Upper lobe of right lung (tissue), 1 donor: Measurements from ENCODE around the gene SNX25. TPM values are rescaled to one million over a fixed set of nuclear protein-coding genes. Genes with fewer than 3 reads are reported as not detected.
"Not testable (repeated sequence)": the region's sequence is repeated elsewhere in the genome, so short reads cannot be mapped to it uniquely, and the experiment has no call there.

Experiments used
- ATAC-seq: fragments of 200-7000 bp; cut with Tn5 transposase; one replicate; pipeline ENCODE4 v1.9.1; 2020; ENCODE audit warnings: mild to moderate bottlenecking, moderate library complexity
- DNase-seq: peaks from one replicate; pipeline ENCODE4 v3.0.0-alpha.2; 2020
- H3K27ac ChIP-seq: fragments of 200-600 bp; one replicate; pipeline ENCODE4 v1.8.0; 2022
- H3K27me3 ChIP-seq: fragments of 200-600 bp; one replicate; pipeline ENCODE4 v1.8.0; 2022; ENCODE audit warnings: mild to moderate bottlenecking
- H3K36me3 ChIP-seq: fragments of 200-600 bp; one replicate; pipeline ENCODE4 v1.8.0; 2022
- H3K4me1 ChIP-seq: fragments of 200-600 bp; one replicate; pipeline ENCODE4 v1.8.0; 2022
- H3K4me3 ChIP-seq: fragments of 200-600 bp; one replicate; pipeline ENCODE4 v1.8.0; 2022; ENCODE audit warnings: mild to moderate bottlenecking
- H3K9me3 ChIP-seq: fragments of 200-600 bp; one replicate; pipeline ENCODE4 v1.8.0; 2022
- CTCF ChIP-seq: fragments of 200-600 bp; IDR thresholded peaks from one replicate; pipeline ENCODE4 v1.8.0; 2022; ENCODE audit warnings: antibody characterized with exemption
- intact Hi-C: fragments of 100-400 bp; cut with DNase I; formaldehyde crosslinking; loops from one replicate; pipeline ENCODE4 v1.11.0; 2022
- total RNA-seq: library from RNA; stranded (reverse); fragmentation: NEBNext Ultra II Directional; extraction: Animal tissue kit (Norgen Biotek cat#: 25700); gene quantifications from one replicate; pipeline ENCODE4 v1.2.1, GENCODE V29; 2021
- donor health status: DM: no; HTN: yes; CAD: no; lungs with severe emphysema.

The SNX25 gene
- total RNA-seq, 1 donor from 2014 or later, result 98.5 TPM

DNA sequence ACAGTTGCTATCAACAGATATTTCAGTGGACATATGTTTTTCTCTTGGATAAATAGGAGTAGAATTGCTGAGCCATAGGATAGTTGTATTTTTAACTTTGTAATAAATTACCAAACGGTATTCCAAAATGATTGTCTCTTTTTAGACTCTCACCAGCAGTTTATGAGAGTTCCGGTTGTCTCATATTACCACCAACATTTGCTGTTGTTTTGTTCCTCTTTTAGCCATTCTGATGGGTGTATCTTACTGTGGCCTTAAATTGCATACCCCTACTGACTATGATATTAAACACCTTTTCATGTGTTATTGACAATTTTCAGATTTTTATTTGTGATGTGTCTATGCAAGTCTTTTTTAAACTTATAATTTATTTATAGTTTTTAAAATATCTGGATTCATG lies 39.7 kb downstream of the SNX25 start:
- intact Hi-C loops, result no loop called here
- no peaks in the 10 kb centered on the region for H3K27me3 ChIP-seq
- H3K27ac ChIP-seq, result no peak overlapping the region
- no peak for TF ChIP-seq CTCF
- no peaks in the 10 kb centered on the region for H3K9me3 ChIP-seq
- no peaks in the 10 kb centered on the region for H3K4me1 ChIP-seq
- no peaks in the 10 kb centered on the region for H3K36me3 ChIP-seq
- ATAC-seq, result no peak
- no peak for DNase-seq
- no peak overlapping the region for H3K4me3 ChIP-seq

DNA sequence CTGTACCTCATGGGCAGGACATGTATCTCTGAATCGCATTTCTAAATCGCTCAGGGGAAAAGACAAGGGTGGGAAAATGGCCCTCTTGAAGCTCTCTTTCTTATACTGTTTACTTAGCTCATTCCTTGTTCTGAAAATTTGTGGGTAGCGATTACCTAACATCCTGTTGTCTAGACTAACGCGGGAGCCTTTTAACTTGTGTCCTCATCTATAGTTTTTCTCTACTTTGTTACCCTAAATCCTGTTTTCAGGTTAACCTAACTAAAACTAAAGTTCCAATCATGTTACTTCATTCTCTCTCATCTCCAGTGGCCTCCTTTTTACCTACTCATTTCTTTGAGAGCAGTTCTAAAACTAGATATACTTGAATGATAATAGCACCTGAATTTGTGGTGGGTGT lies 45.0 kb downstream of the SNX25 start:
- TF ChIP-seq CTCF, result no peak
- Histone ChIP-seq H3K27ac (no peak overlapping the region), H3K27me3 (no peaks in the 10 kb centered on the region), H3K36me3 (no peaks in the 10 kb centered on the region), H3K9me3 (no peaks in the 10 kb centered on the region), H3K4me3 (no peak overlapping the region), H3K4me1 (peaks cover 10% of the 10 kb centered on the region)
- DNase-seq (no peak), ATAC-seq (peak; percentile 46)
- intact Hi-C loops, result no loop called here

GRCh38 chr4:185255868-185256267 lies 46.5 kb downstream of the SNX25 start:
- H3K4me1 ChIP-seq, result peaks cover 10% of the 10 kb centered on the region
- H3K9me3 ChIP-seq, result no peaks in the 10 kb centered on the region
- no peak for TF ChIP-seq CTCF
- intact Hi-C loops, result no loop called here
- no peak overlapping the region for H3K27ac ChIP-seq
- H3K4me3 ChIP-seq, result no peak overlapping the region
- H3K27me3 ChIP-seq, result no peaks in the 10 kb centered on the region
- DNase-seq (no peak), ATAC-seq (no peak)
- H3K36me3 ChIP-seq, result no peaks in the 10 kb centered on the region

- DNase-seq (no peak), ATAC-seq (no peak)
- H3K4me1 ChIP-seq, result peaks cover 10% of the 10 kb centered on the region
- no peak overlapping the region for H3K4me3 ChIP-seq
- no peak overlapping the region for H3K27ac ChIP-seq
- no peaks in the 10 kb centered on the region for H3K27me3 ChIP-seq
- no peaks in the 10 kb centered on the region for H3K36me3 ChIP-seq
- no peaks in the 10 kb centered on the region for H3K9me3 ChIP-seq
- intact Hi-C loops, result no loop called here
- TF ChIP-seq CTCF, result no peak
These were observed 47.0 kb downstream of the SNX25 start for GRCh38 chr4:185256446-185256845.

DNA sequence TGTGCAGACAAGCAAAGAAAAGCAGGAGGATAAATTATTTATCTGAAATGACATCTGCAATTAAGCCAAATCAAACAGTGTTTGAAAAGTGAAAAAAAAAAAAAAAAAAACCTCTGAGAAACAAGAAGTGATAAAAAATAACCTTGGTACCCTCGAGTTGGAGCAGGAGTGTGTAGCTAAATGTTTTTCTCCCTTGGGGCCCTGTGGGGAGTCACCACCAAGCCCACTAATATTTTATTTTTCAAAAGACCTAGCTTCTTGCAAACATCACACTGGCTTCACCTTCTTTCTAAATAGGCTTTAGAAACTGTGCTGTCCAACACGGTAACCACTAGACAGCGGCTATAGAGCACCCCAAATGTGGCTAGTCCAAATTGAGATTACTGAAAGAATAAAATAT lies 47.7 kb downstream of the SNX25 start:
- H3K9me3 ChIP-seq, result no peaks in the 10 kb centered on the region
- intact Hi-C loops, result no loop called here
- no peaks in the 10 kb centered on the region for H3K36me3 ChIP-seq
- no peak overlapping the region for H3K4me3 ChIP-seq
- H3K4me1 ChIP-seq, result peaks cover 10% of the 10 kb centered on the region
- no peaks in the 10 kb centered on the region for H3K27me3 ChIP-seq
- TF ChIP-seq CTCF, result no peak
- no peak for DNase-seq
- ATAC-seq, result no peak
- no peak overlapping the region for H3K27ac ChIP-seq

DNA sequence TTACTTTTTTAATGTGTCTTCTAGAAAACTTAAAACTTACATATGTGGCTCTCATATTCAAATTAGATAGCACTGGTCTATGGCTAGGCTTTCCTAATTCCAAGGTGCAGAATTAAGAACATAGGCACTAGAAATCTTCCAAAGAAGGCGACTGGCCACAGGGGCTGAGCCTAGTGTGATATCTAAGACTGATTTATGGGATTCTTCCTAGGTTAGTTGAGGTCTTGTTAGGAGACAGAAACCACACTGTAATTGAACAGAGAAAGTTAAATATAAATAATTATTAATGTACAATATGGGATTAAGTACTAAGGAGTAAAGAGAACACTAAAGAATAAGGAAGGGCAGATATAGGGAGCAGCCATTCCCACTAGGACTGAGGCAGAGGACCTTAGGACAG lies 48.3 kb downstream of the SNX25 start:
- intact Hi-C loops, result no loop called here
- no peak for TF ChIP-seq CTCF
- H3K27me3 ChIP-seq, result no peaks in the 10 kb centered on the region
- no peak for ATAC-seq
- DNase-seq, result no peak
- H3K27ac ChIP-seq, result no peak overlapping the region
- H3K4me1 ChIP-seq, result peaks cover 10% of the 10 kb centered on the region
- H3K36me3 ChIP-seq, result no peaks in the 10 kb centered on the region
- H3K9me3 ChIP-seq, result no peaks in the 10 kb centered on the region
- no peak overlapping the region for H3K4me3 ChIP-seq

- H3K27ac ChIP-seq, H3K9me3 ChIP-seq, H3K27me3 ChIP-seq, H3K4me3 ChIP-seq, H3K36me3 ChIP-seq, DNase-seq, intact Hi-C loops: not testable (repeated sequence)
- H3K4me1 ChIP-seq, result peaks cover 10% of the 10 kb centered on the region
- peak; percentile 42 for ATAC-seq
These were observed 49.3 kb downstream of the SNX25 start for GRCh38 chr4:185258741-185259140.
